HepG2 (cell line): Measurements from ENCODE around the gene GPR162. TPM values are rescaled to one million over a fixed set of nuclear protein-coding genes. Genes with fewer than 3 reads are reported as not detected.
A peak's percentile ranks its signal among the peaks of the same experiment; 100 is the strongest.

ENCODE experiments used
- CAMTA2 ChIP-seq: sonication (generic); formaldehyde crosslinking; IDR thresholded peaks from 2 replicates; pipeline ENCODE4 v1.4.0; 2020; ENCODE audit warnings: mild to moderate bottlenecking, missing genetic modification reagents, borderline replicate concordance
- ERF ChIP-seq: IDR thresholded peaks from 2 replicates; pipeline ENCODE4 v1.6.1; 2018; ENCODE audit warnings: missing biosample characterization, missing genetic modification reagents
- GABPB1 ChIP-seq: IDR thresholded peaks from 2 replicates; pipeline ENCODE4 v1.6.1; 2016; ENCODE audit warnings: mild to moderate bottlenecking, missing genetic modification reagents, moderate library complexity, missing compliant biosample characterization
- HMGA1 ChIP-seq: sonication (generic); formaldehyde crosslinking; conservative IDR thresholded peaks from 2 replicates; pipeline ENCODE4 v1.4.0; 2020; ENCODE audit warnings: missing genetic modification reagents
- HNF4G ChIP-seq, 2 experiments: sonication (generic) in 1 of 2; formaldehyde crosslinking in 1 of 2; IDR thresholded peaks; 2 replicates each; pipeline versions ENCODE4 v1.4.0 to v1.6.1; 2011 to 2020; ENCODE audit warnings: borderline replicate concordance in 2 of 2, low read depth in 2 of 2, mild to moderate bottlenecking in 2 of 2, low read length in 1 of 2, missing genetic modification reagents in 1 of 2, moderate library complexity in 1 of 2
- KDM5A ChIP-seq: fragments of 200-600 bp; sonication (generic); IDR thresholded peaks from 2 replicates; pipeline ENCODE4 v1.7.0; 2018; ENCODE audit warnings: antibody characterized with exemption, mild to moderate bottlenecking, low read length, borderline replicate concordance
- NFKBIZ ChIP-seq: IDR thresholded peaks from 2 replicates; pipeline ENCODE4 v1.6.1; 2018; ENCODE audit warnings: missing genetic modification reagents, missing compliant biosample characterization
- POLR2G ChIP-seq: fragments of 200-400 bp; formaldehyde crosslinking; IDR thresholded peaks from 2 replicates; pipeline ENCODE4 v1.6.1; 2018; ENCODE audit warnings: mild to moderate bottlenecking, low read depth, low read length, moderate library complexity
- SALL2 ChIP-seq: sonication (generic); formaldehyde crosslinking; IDR thresholded peaks from 2 replicates; pipeline ENCODE4 v1.8.1; 2023; ENCODE audit warnings: mild to moderate bottlenecking, missing genetic modification reagents, inconsistent platforms
- TARDBP ChIP-seq: sonication (generic); formaldehyde crosslinking; IDR thresholded peaks from 2 replicates; pipeline ENCODE4 v1.8.0; 2022; ENCODE audit warnings: mild to moderate bottlenecking, missing genetic modification reagents
- ZNF205 ChIP-seq: IDR thresholded peaks from 2 replicates; pipeline ENCODE4 v1.6.1; 2018; ENCODE audit warnings: missing biosample characterization, missing genetic modification reagents
- ZNF562 ChIP-seq: sonication (generic); formaldehyde crosslinking; IDR thresholded peaks from 2 replicates; pipeline ENCODE4 v1.8.0; 2022; ENCODE audit warnings: missing genetic modification reagents, borderline replicate concordance
- ZNF766 ChIP-seq: sonication (generic); formaldehyde crosslinking; IDR thresholded peaks from 2 replicates; pipeline ENCODE4 v1.5.0; 2020; ENCODE audit warnings: missing genetic modification reagents, borderline replicate concordance
- polyA plus RNA-seq, 8 experiments: library from polyadenylated mRNA; depleted of rRNA in 3 of 8; stranded (reverse) in 7 of 8; unstranded in 1 of 8; fragments of >200 nt; fragmentation: Illumina TruSeq in 4 of 8; extraction: Trizol in 4 of 8; gene quantifications; 2 replicates each; pipeline versions ENCODE4 v1.2.1 to v1.2.3, GENCODE V29; 2011 to 2016; ENCODE audit warnings: low read depth in 4 of 8, missing spikeins in 1 of 8, mixed read lengths in 1 of 8; ENCODE audit not compliant: insufficient read depth in 1 of 8
- total RNA-seq, 5 experiments: library from RNA; depleted of rRNA; stranded (reverse); fragments of >200 nt; fragmentation: Illumina TruSeq; extraction: Trizol; gene quantifications; 2 replicates each; pipeline ENCODE4 v1.2.3, GENCODE V29; 2016; ENCODE audit warnings: low read depth in 1 of 5
- TF ChIP-seq, protein P1 (sequence below): sonication (generic); formaldehyde crosslinking; conservative IDR thresholded peaks from 2 replicates; pipeline ENCODE4 v1.4.0; 2020; ENCODE audit warnings: missing genetic modification reagents
- TF ChIP-seq, protein P2 (sequence below): IDR thresholded peaks from 2 replicates; pipeline ENCODE4 v1.6.1; 2016; ENCODE audit warnings: missing biosample characterization, missing genetic modification reagents, low read depth
- TF ChIP-seq, protein P3 (sequence below): sonication (generic); formaldehyde crosslinking; IDR thresholded peaks from 2 replicates; pipeline ENCODE4 v1.4.0; 2020; ENCODE audit warnings: missing genetic modification reagents
- TF ChIP-seq, protein P4 (sequence below), 2 experiments: sonication (generic) in 1 of 2; formaldehyde crosslinking in 1 of 2; IDR thresholded peaks; 2 replicates each; pipeline versions ENCODE4 v1.4.0 to v1.6.1; 2018 to 2020; ENCODE audit warnings: missing genetic modification reagents in 2 of 2, borderline replicate concordance in 1 of 2, low read depth in 1 of 2, mild to moderate bottlenecking in 1 of 2, missing biosample characterization in 1 of 2

Gene GPR162
- total and polyA plus RNA-seq, 2 of the 13 experiments (the other 11 are each of a cell fraction or from before 2014, with no cell fraction given): 0.08 TPM; not detected in 1

DNA sequence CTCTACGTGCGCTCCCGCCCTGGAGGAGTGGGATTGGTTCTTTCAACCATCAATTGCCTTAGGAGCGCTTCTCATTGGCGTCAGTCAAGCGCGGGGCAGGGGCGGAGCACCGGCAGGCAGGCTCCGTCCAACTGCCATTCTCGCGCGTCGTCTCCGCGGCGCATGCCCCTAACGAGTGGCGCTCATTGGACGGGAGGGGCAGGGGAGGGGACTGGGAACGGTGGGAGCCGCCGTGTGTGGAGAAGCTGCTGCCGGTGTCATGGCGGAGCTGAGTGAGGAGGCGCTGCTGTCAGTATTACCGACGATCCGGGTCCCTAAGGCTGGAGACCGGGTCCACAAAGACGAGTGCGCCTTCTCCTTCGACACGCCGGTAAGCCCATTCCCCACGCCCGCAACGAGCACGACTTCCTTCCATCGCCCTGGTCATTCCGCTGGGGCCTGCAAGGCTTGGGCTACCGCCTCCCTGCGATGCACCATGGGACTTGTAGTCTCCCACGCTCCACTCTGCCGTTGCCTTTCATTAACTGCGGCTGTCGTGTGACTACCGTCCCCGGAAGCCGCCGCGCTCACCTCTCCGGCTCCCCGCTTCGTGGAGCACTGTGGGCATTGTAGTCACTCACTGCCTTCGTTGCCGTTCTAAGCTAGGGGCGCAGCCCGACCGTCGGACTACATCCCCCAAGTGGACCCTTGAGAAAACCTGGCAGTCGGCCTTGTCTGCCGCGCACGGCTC is 30.5 kb downstream of the GPR162 start, which contains the start of gene USP5 (continued):
- TF ChIP-seq, protein P1, sequence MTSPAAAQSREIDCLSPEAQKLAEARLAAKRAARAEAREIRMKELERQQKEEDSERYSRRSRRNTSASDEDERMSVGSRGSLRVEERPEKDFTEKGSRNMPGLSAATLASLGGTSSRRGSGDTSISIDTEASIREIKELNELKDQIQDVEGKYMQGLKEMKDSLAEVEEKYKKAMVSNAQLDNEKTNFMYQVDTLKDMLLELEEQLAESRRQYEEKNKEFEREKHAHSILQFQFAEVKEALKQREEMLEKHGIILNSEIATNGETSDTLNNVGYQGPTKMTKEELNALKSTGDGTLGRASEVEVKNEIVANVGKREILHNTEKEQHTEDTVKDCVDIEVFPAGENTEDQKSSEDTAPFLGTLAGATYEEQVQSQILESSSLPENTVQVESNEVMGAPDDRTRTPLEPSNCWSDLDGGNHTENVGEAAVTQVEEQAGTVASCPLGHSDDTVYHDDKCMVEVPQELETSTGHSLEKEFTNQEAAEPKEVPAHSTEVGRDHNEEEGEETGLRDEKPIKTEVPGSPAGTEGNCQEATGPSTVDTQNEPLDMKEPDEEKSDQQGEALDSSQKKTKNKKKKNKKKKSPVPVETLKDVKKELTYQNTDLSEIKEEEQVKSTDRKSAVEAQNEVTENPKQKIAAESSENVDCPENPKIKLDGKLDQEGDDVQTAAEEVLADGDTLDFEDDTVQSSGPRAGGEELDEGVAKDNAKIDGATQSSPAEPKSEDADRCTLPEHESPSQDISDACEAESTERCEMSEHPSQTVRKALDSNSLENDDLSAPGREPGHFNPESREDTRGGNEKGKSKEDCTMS (CRISPR knock-in tag): no peak
- TF ChIP-seq HMGA1 (CRISPR knock-in tag) (no peak), SALL2 (CRISPR knock-in tag) (peak; percentile 91; the same call in 1 of the 2 replicates), KDM5A (peak; percentile 70; the same call in 1 of the 2 replicates), ERF (peak; percentile 58; the same call in 1 of the 2 replicates), POLR2G (peak; percentile 29; the same call in 1 of the 2 replicates), ZNF562 (no peak), TARDBP (CRISPR knock-in tag) (peak; percentile 77), ZNF205 (CRISPR knock-in tag) (no peak), HNF4G (IDR thresholded peaks at IDR 0.05; ENCODE audit: borderline replicate concordance, low read depth, low read length) (0 out of 2 replicates have a peak, but pooled peaks have one; percentile 2), HNF4G (CRISPR knock-in tag; IDR thresholded peaks at IDR 0.05; ENCODE audit: borderline replicate concordance, low read depth) (0 out of 2 replicates have a peak, but pooled peaks have one; percentile 37), CAMTA2 (CRISPR knock-in tag) (0 out of 2 replicates have a peak, but pooled peaks have one; percentile 69), NFKBIZ (CRISPR knock-in tag) (peak; percentile 63; the same call in 1 of the 2 replicates), ZNF766 (CRISPR knock-in tag) (0 out of 2 replicates have a peak, but pooled peaks have one; percentile 22), GABPB1 (CRISPR knock-in tag) (peak; percentile 98)
- TF ChIP-seq, protein P2, sequence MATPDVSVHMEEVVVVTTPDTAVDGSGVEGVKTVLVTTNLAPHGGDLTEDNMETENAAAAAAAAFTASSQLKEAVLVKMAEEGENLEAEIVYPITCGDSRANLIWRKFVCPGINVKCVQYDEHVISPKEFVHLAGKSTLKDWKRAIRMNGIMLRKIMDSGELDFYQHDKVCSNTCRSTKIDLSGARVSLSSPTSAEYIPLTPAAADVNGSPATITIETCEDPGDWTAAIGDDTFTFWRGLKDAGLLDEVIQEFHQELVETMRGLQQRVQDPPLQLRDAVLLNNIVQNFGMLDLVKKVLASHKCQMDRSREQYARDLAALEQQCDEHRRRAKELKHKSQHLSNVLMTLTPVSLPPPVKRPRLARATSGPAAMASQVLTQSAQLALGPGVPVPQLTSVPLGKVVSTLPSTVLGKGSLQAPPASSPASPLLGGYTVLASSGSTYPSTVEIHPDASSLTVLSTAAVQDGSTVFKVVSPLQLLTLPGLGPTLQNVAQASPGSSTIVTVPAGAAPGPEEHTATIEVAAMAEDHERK (CRISPR knock-in tag): peak; percentile 73
- TF ChIP-seq, protein P3, sequence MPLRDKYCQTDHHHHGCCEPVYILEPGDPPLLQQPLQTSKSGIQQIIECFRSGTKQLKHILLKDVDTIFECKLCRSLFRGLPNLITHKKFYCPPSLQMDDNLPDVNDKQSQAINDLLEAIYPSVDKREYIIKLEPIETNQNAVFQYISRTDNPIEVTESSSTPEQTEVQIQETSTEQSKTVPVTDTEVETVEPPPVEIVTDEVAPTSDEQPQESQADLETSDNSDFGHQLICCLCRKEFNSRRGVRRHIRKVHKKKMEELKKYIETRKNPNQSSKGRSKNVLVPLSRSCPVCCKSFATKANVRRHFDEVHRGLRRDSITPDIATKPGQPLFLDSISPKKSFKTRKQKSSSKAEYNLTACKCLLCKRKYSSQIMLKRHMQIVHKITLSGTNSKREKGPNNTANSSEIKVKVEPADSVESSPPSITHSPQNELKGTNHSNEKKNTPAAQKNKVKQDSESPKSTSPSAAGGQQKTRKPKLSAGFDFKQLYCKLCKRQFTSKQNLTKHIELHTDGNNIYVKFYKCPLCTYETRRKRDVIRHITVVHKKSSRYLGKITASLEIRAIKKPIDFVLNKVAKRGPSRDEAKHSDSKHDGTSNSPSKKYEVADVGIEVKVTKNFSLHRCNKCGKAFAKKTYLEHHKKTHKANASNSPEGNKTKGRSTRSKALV (CRISPR knock-in tag): no peak
- TF ChIP-seq, protein P4, sequence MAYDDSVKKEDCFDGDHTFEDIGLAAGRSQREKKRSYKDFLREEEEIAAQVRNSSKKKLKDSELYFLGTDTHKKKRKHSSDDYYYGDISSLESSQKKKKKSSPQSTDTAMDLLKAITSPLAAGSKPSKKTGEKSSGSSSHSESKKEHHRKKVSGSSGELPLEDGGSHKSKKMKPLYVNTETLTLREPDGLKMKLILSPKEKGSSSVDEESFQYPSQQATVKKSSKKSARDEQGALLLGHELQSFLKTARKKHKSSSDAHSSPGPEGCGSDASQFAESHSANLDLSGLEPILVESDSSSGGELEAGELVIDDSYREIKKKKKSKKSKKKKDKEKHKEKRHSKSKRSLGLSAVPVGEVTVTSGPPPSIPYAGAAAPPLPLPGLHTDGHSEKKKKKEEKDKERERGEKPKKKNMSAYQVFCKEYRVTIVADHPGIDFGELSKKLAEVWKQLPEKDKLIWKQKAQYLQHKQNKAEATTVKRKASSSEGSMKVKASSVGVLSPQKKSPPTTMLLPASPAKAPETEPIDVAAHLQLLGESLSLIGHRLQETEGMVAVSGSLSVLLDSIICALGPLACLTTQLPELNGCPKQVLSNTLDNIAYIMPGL (CRISPR knock-in tag; IDR thresholded peaks at IDR 0.05; ENCODE audit: borderline replicate concordance in 1 of 2, low read depth in 1 of 2): peak; percentile 14 to 25; a peak in 1 of 4 replicates
